SK-N-SH (cell line): Measurements from ENCODE around the gene METRNL. TPM values are rescaled to one million over a fixed set of nuclear protein-coding genes. Genes with fewer than 3 reads are reported as not detected.

Experiments
- CTCF ChIA-PET: fragments of 300-600, 350-600 bp; formaldehyde crosslinking; extraction: SDS; loops from one replicate; lab custom pipeline; 2021; lab: Yijun Ruan, JAX
- POLR2A ChIA-PET: fragments of 350-600 bp; sonication (Branson Sonifier 250); formaldehyde crosslinking; extraction: SDS; loops from one replicate; lab custom pipeline; 2020; ENCODE audit warnings: antibody characterized with exemption, inconsistent platforms; lab: Yijun Ruan, JAX
- DNase-seq: peaks from one replicate; pipeline ENCODE4 v3.0.0; 2012
- H2AFZ ChIP-seq: fragments of 200-600 bp; sonication (generic); 2 replicates; pipeline ENCODE4 v1.8.1; 2016; ENCODE audit warnings: antibody characterized with exemption, mild to moderate bottlenecking, low read depth
- H3F3A ChIP-seq: fragments of 200-600 bp; sonication (generic); replicated peaks from 2 replicates; pipeline ENCODE3; 2016; ENCODE audit warnings: antibody characterized with exemption, mild to moderate bottlenecking; ENCODE audit not compliant: insufficient read depth
- H3K27ac ChIP-seq, 2 experiments: fragments of 200-500 bp in 1 of 2; fragments of 200-600 bp in 1 of 2; sonication (Bioruptor generic) in 1 of 2; sonication (generic), shearing (Covaris generic) in 1 of 2; 2 replicates each; pipeline versions ENCODE4 v1.5.1 to v1.6.1; 2014 to 2016; ENCODE audit warnings: low read depth in 2 of 2, inconsistent platforms in 1 of 2, low read length in 1 of 2, mild to moderate bottlenecking in 1 of 2, mixed read lengths in 1 of 2
- H3K27me3 ChIP-seq: fragments of 200-600 bp; sonication (generic), shearing (Covaris generic); 2 replicates; pipeline ENCODE4 v1.6.1; 2016; ENCODE audit warnings: mixed run types; ENCODE audit not compliant: insufficient read depth
- H3K36me3 ChIP-seq, 2 experiments: fragments of 200-500 bp in 1 of 2; fragments of 200-600 bp in 1 of 2; sonication (Bioruptor generic) in 1 of 2; sonication (generic) in 1 of 2; replicated peaks in 1 of 2; 2 replicates each; pipeline versions ENCODE3 to v1.5.1; 2014 to 2016; ENCODE audit warnings: low read length in 1 of 2, mild to moderate bottlenecking in 1 of 2; ENCODE audit not compliant: insufficient read depth in 2 of 2, control insufficient read depth in 1 of 2
- H3K4me1 ChIP-seq, 2 experiments: fragments of 200-500 bp in 1 of 2; fragments of 200-600 bp in 1 of 2; sonication (Bioruptor generic) in 1 of 2; sonication (generic), shearing (Covaris generic) in 1 of 2; 2 replicates each; pipeline versions ENCODE4 v1.5.1 to v1.6.1; 2014 to 2016; ENCODE audit warnings: low read depth in 1 of 2, low read length in 1 of 2, mixed run types in 1 of 2; ENCODE audit not compliant: insufficient read depth in 2 of 2, control insufficient read depth in 1 of 2
- H3K4me2 ChIP-seq: fragments of 200-600 bp; sonication (generic), shearing (Covaris generic); 2 replicates; pipeline ENCODE4 v1.6.1; 2017; ENCODE audit warnings: mixed run types
- H3K4me3 ChIP-seq, 2 experiments: fragments of 200-500 bp in 1 of 2; fragments of 200-600 bp in 1 of 2; sonication (Bioruptor generic) in 1 of 2; sonication (generic), shearing (Covaris generic) in 1 of 2; 2 replicates each; pipeline versions ENCODE4 v1.5.1 to v1.8.1; 2014 to 2016; ENCODE audit warnings: low read depth in 2 of 2, inconsistent platforms in 1 of 2, low read length in 1 of 2, mild to moderate bottlenecking in 1 of 2, mixed read lengths in 1 of 2, moderate library complexity in 1 of 2
- H3K79me2 ChIP-seq: fragments of 200-600 bp; sonication (generic); 2 replicates; pipeline ENCODE4 v1.8.1; 2017; ENCODE audit warnings: mild to moderate bottlenecking; ENCODE audit not compliant: insufficient read depth
- H3K9ac ChIP-seq: fragments of 200-600 bp; sonication (generic); 2 replicates; pipeline ENCODE4 v1.6.1; 2017; ENCODE audit warnings: mixed run types
- H3K9me2 ChIP-seq: fragments of 200-600 bp; sonication (generic); 2 replicates; pipeline ENCODE4 v1.6.1; 2017; ENCODE audit warnings: mixed run types
- H3K9me3 ChIP-seq: fragments of 200-600 bp; sonication (generic); 2 replicates; pipeline ENCODE4 v1.6.1; 2017; ENCODE audit warnings: mixed run types, mild to moderate bottlenecking, moderate library complexity
- H4K20me1 ChIP-seq: fragments of 200-600 bp; sonication (generic); 2 replicates; pipeline ENCODE4 v1.6.1; 2017; ENCODE audit warnings: mild to moderate bottlenecking, mixed run types; ENCODE audit not compliant: insufficient read depth
- CHD2 ChIP-seq: fragments of 150-350 bp; IDR thresholded peaks from 2 replicates; pipeline ENCODE4 v1.6.1; 2018; ENCODE audit warnings: low read length; ENCODE audit not compliant: partially characterized antibody
- ELF1 ChIP-seq: IDR thresholded peaks from 2 replicates; pipeline ENCODE4 v1.4.0; 2012
- EP300 ChIP-seq, 2 experiments: IDR thresholded peaks; 2 replicates each; pipeline versions ENCODE4 v1.4.0 to v1.6.1; 2012; ENCODE audit warnings: borderline replicate concordance in 1 of 2, low read depth in 1 of 2, low read length in 1 of 2
- EZH2phosphoT487 ChIP-seq: fragments of 200-600 bp; sonication (generic); IDR thresholded peaks from 2 replicates; pipeline ENCODE4 v1.6.1; 2017; ENCODE audit warnings: low read depth, mixed run types, mild to moderate bottlenecking, antibody characterized with exemption, moderate library complexity, borderline replicate concordance
- FOXJ3 ChIP-seq: sonication (generic); formaldehyde crosslinking; IDR thresholded peaks from 2 replicates; pipeline ENCODE4 v1.5.1; 2020; ENCODE audit warnings: mild to moderate bottlenecking, missing genetic modification reagents
- FOXM1 ChIP-seq: IDR thresholded peaks from 2 replicates; pipeline ENCODE4 v1.4.0; 2012; ENCODE audit warnings: low read depth, mild to moderate bottlenecking
- GABPA ChIP-seq: IDR thresholded peaks from 2 replicates; pipeline ENCODE4 v1.4.0; 2012; ENCODE audit warnings: low read depth, mild to moderate bottlenecking
- GATA2 ChIP-seq: sonication (generic); formaldehyde crosslinking; IDR thresholded peaks from 2 replicates; pipeline ENCODE4 v1.5.0; 2020; ENCODE audit warnings: mild to moderate bottlenecking, missing genetic modification reagents
- IRF3 ChIP-seq: fragments of 150-350 bp; IDR thresholded peaks from 2 replicates; pipeline ENCODE4 v1.6.1; 2016; ENCODE audit warnings: mild to moderate bottlenecking, low read depth, low read length
- JUND ChIP-seq: IDR thresholded peaks from 2 replicates; pipeline ENCODE4 v1.4.0; 2012
- MEF2A ChIP-seq: IDR thresholded peaks from 2 replicates; pipeline ENCODE4 v1.4.0; 2012; ENCODE audit warnings: low read depth, borderline replicate concordance
- MXI1 ChIP-seq: IDR thresholded peaks from 2 replicates; pipeline ENCODE4 v1.6.1; 2012; ENCODE audit warnings: mild to moderate bottlenecking, low read depth, low read length, improper control_type of control experiment
- NRF1 ChIP-seq: IDR thresholded peaks from 2 replicates; pipeline ENCODE4 v1.6.1; 2012; ENCODE audit warnings: low read depth, mild to moderate bottlenecking, low read length
- RCOR1 ChIP-seq: fragments of 150-350 bp; IDR thresholded peaks from 2 replicates; pipeline ENCODE4 v1.6.1; 2017; ENCODE audit warnings: antibody characterized with exemption, low read length
- RXRA ChIP-seq: IDR thresholded peaks from 2 replicates; pipeline ENCODE4 v1.4.0; 2012; ENCODE audit warnings: low read depth, mild to moderate bottlenecking, borderline replicate concordance
- SIN3A ChIP-seq: IDR thresholded peaks from 2 replicates; pipeline ENCODE4 v1.6.1; 2012; ENCODE audit warnings: low read depth, mild to moderate bottlenecking, low read length, moderate library complexity, borderline replicate concordance
- SMC3 ChIP-seq: IDR thresholded peaks from 2 replicates; pipeline ENCODE4 v1.6.1; 2012; ENCODE audit warnings: low read depth, low read length, improper control_type of control experiment
- TCF12 ChIP-seq: IDR thresholded peaks from 2 replicates; pipeline ENCODE4 v1.4.0; 2012
- TEAD4 ChIP-seq: IDR thresholded peaks from 2 replicates; pipeline ENCODE4 v1.4.0; 2012; ENCODE audit warnings: mild to moderate bottlenecking, borderline replicate concordance; ENCODE audit not compliant: insufficient read depth
- YY1 ChIP-seq: IDR thresholded peaks from 2 replicates; pipeline ENCODE4 v1.4.0; 2012; ENCODE audit warnings: low read depth, mild to moderate bottlenecking
- WGBS: methylation state at CpG from one replicate; pipeline ENCODE4 v1.1.6; 2017; ENCODE audit warnings: low lambda C conversion rate; 5-methylcytosine and 5-hydroxymethylcytosine counted together
- polyA plus RNA-seq, 3 experiments: library from polyadenylated mRNA; depleted of rRNA; stranded (reverse); fragments of >200 nt; gene quantifications; 2 replicates each; pipeline ENCODE4 v1.2.3, GENCODE V29; 2012
- TF ChIP-seq, protein P1 (sequence below): IDR thresholded peaks from 2 replicates; pipeline ENCODE4 v1.4.0; 2012; ENCODE audit warnings: low read depth, borderline replicate concordance
- TF ChIP-seq, protein P2 (sequence below): IDR thresholded peaks from 2 replicates; pipeline ENCODE4; 2012
- TF ChIP-seq, protein P3 (sequence below): IDR thresholded peaks from 2 replicates; pipeline ENCODE4 v1.4.0; 2012; ENCODE audit warnings: low read depth, borderline replicate concordance

Gene METRNL
- polyA plus RNA-seq, 1 of the 3 experiments (the other 2 are of a cell fraction) = 75.5 TPM

GRCh38 chr17:83116311-83116771, 36.9 kb downstream of the METRNL start:
- no peak overlapping the region for H3K27ac ChIP-seq
- peaks cover 5% of the 10 kb centered on the region; the same call in 1 of the 2 replicates for H3K27me3 ChIP-seq
- no peaks in the 10 kb centered on the region for H3K9me2 ChIP-seq
- H3K4me3 ChIP-seq = no peak overlapping the region
- H3K79me2 ChIP-seq = no peaks in the 10 kb centered on the region
- no peak for DNase-seq
- TF ChIP-seq TEAD4 = no peak
- no peak for TF ChIP-seq EZH2phosphoT487
- TF ChIP-seq IRF3 = no peak
- no peak for TF ChIP-seq FOXJ3 (CRISPR knock-in tag)
- no peak for TF ChIP-seq TCF12
- TF ChIP-seq MEF2A = no peak
- no peak for TF ChIP-seq SIN3A
- no peak for TF ChIP-seq FOXM1
- TF ChIP-seq SMC3 = no peak
- TF ChIP-seq, protein P1, sequence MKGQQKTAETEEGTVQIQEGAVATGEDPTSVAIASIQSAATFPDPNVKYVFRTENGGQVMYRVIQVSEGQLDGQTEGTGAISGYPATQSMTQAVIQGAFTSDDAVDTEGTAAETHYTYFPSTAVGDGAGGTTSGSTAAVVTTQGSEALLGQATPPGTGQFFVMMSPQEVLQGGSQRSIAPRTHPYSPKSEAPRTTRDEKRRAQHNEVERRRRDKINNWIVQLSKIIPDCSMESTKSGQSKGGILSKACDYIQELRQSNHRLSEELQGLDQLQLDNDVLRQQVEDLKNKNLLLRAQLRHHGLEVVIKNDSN = no peak
- no peak for TF ChIP-seq MXI1
- TF ChIP-seq RXRA = no peak
- TF ChIP-seq, protein P2, sequence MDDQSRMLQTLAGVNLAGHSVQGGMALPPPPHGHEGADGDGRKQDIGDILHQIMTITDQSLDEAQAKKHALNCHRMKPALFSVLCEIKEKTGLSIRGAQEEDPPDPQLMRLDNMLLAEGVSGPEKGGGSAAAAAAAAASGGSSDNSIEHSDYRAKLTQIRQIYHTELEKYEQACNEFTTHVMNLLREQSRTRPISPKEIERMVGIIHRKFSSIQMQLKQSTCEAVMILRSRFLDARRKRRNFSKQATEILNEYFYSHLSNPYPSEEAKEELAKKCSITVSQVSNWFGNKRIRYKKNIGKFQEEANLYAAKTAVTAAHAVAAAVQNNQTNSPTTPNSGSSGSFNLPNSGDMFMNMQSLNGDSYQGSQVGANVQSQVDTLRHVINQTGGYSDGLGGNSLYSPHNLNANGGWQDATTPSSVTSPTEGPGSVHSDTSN = no peak
- no peaks in the 10 kb centered on the region; a peak in 1 of 4 replicates for H3K4me1 ChIP-seq
- 80% methylated on average over 22 of the region's 23 CpGs for WGBS
- no peaks in the 10 kb centered on the region for H3K9me3 ChIP-seq
- no peak overlapping the region for H2AFZ ChIP-seq
- ChIA-PET CTCF (interaction anchor here (1.4 kb wide), 1 partner anchor 15 kb away, joined by 3 read pairs; no protein-coding TSS in a partner anchor), POLR2A (no interaction called here)
- H3K9ac ChIP-seq = no peak overlapping the region
- no peaks in the 10 kb centered on the region for H3K36me3 ChIP-seq
- no peaks in the 10 kb centered on the region for H4K20me1 ChIP-seq
- H3K4me2 ChIP-seq = no peak overlapping the region
- no peaks in the 10 kb centered on the region for H3F3A ChIP-seq

- H3K79me2 ChIP-seq = no peaks in the 10 kb centered on the region
- no peak overlapping the region for H3K9ac ChIP-seq
- no peaks in the 10 kb centered on the region for H3K9me3 ChIP-seq
- H3F3A ChIP-seq = no peaks in the 10 kb centered on the region
- no peak overlapping the region for H3K27ac ChIP-seq
- H3K4me3 ChIP-seq = no peak overlapping the region
- POLR2A ChIA-PET = no interaction called here
- no peaks in the 10 kb centered on the region; a peak in 1 of 4 replicates for H3K4me1 ChIP-seq
- no peaks in the 10 kb centered on the region for H4K20me1 ChIP-seq
- DNase-seq = no peak
- H3K4me2 ChIP-seq = no peak overlapping the region
- CTCF ChIA-PET = interaction anchor here (1.4 kb wide), 1 partner anchor 14 kb away, joined by 3 read pairs; no protein-coding TSS in a partner anchor
- H2AFZ ChIP-seq = no peak overlapping the region
- no peaks in the 10 kb centered on the region for H3K9me2 ChIP-seq
- H3K27me3 ChIP-seq = peaks cover 10% of the 10 kb centered on the region
- H3K36me3 ChIP-seq = no peaks in the 10 kb centered on the region
- 81% methylated on average over 21 of the region's 21 CpGs for WGBS
- TF ChIP-seq RCOR1 (no peak), TCF12 (no peak), GABPA (no peak), GATA2 (CRISPR knock-in tag) (no peak), FOXM1 (no peak), JUND (no peak), YY1 (no peak), CHD2 (no peak), EP300 (IDR thresholded peaks at IDR 0.05; ENCODE audit: borderline replicate concordance in 1 of 2, low read depth in 1 of 2, low read length in 1 of 2) (no peak), MEF2A (no peak), ELF1 (no peak), NRF1 (no peak)
- TF ChIP-seq, protein P3, sequence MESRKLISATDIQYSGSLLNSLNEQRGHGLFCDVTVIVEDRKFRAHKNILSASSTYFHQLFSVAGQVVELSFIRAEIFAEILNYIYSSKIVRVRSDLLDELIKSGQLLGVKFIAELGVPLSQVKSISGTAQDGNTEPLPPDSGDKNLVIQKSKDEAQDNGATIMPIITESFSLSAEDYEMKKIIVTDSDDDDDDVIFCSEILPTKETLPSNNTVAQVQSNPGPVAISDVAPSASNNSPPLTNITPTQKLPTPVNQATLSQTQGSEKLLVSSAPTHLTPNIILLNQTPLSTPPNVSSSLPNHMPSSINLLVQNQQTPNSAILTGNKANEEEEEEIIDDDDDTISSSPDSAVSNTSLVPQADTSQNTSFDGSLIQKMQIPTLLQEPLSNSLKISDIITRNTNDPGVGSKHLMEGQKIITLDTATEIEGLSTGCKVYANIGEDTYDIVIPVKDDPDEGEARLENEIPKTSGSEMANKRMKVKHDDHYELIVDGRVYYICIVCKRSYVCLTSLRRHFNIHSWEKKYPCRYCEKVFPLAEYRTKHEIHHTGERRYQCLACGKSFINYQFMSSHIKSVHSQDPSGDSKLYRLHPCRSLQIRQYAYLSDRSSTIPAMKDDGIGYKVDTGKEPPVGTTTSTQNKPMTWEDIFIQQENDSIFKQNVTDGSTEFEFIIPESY = no peak
Measured at GRCh38 chr17:83116783-83117555, 37.6 kb downstream of the METRNL start.
